NCI-H2029 (cell line): Measurements from ENCODE around the gene TATDN3.
"Not testable (repeated sequence)": the region's sequence is repeated elsewhere in the genome, so short reads cannot be mapped to it uniquely, and the experiment has no call there.

Experiments used
- DNase-seq: peaks from one replicate; lab custom pipeline; 2025; lab: John Stamatoyannopoulos, UW

Gene TATDN3, protein sequence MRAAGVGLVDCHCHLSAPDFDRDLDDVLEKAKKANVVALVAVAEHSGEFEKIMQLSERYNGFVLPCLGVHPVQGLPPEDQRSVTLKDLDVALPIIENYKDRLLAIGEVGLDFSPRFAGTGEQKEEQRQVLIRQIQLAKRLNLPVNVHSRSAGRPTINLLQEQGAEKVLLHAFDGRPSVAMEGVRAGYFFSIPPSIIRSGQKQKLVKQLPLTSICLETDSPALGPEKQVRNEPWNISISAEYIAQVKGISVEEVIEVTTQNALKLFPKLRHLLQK

DNA sequence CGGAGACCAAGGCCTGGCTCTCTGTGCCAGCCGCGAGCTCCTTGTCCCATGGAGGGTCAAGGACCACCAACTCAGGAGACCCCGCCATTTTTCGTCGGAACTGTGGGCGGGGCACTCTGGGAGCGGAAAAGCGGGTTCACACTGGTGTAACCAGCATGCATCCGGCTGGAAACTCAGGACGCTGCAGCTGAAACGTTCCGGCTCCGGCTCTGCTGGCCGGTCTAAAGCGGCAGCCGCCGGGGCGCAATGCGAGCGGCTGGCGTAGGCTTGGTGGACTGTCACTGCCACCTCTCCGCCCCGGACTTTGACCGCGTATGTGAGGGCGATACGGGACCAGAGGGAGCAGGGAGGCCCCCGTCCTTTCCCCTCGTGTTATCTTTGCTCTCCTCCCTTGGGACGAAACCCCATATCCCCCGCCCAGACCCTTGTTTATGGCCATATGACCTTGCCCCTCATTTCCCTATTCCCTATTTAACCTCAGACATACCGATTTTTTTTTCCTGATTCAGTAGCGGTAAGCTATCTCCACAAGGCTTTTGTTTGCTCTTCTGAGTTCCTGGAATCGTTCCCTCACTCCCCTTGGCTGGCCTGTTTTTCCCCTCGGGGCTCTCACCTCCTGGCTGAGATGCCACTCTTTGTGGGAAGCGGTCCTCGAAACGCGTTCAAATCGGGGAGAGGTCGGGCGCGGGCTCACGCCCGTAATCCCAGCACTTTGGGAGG, at the start of gene TATDN3, which contains the start of gene NSL1:
TSS of gene TATDN3 (plus strand) at position 219 of the 720 bp plus-strand sequence. CDS start at position 247, 28 bp downstream.
TSS of gene NSL1 (minus strand) at position 102 of the 720 bp plus-strand sequence. CDS start at position 88, 14 bp downstream.
- DNase-seq = peak; percentile 73

DNA sequence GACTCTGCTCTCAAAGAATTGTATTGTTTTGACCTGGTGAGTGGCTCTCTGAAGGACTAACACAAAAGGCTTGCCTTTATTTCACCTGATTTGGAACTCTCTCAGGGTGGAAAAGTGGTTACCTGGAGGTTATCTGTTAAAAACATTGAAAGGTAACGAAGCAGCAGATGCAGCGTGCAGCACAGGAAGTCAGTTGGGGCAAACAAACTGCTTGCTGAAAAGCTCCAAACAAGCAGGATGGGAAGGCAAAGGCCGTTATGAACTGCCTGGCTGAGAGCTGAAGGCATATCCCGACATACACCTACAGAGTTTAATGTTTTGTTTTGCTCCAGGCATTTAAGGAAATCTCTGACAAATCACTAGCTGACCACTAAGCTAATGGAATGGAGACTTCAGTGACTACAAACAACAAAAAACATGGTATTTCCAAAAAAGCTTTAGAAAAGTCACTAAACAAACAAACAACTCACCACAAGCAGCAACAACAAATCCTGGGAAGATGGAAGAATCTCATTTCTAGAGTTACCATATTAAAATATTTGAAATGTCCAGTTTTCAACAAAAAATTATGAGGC, 47.7 kb upstream of the TATDN3 start:
- DNase-seq = no peak

DNA sequence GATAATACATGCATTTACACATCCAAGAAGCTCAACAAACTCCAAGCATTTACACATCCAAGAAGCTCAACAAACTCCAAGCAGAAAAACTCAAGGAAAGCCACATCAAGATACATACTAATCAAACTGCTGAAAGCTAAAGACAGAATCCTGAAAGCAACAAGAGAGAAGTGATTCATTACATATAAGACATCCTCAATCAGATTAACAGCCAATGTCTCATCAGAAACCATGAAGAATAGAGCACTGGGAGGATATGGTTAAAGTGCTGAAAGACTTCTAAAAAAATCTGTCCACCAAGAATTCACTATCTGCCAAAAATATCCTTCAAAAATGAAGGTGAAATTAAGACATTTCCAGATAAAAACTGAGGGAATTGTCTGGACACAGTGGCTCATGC, 46.4 kb upstream of the TATDN3 start:
- no peak for DNase-seq

DNA sequence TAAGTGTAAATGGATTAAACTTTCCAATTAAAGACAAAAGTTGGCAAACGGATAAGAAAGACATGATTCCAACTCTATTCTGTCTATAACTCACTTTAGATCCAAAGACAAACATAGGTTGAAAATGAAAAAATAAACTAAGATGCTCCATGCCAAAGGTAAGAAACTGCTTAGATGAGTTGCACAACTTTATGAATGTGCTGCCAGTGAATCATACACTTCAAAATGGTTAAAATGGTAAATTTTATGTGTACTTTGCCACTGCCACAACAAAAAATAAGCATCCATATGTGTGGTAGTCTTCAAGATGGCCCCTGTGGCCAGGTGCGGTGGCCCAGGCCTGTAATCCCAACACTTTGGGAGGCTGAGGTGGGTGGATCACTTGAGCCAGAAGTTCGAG, 45.1 kb upstream of the TATDN3 start:
- DNase-seq = no peak

DNA sequence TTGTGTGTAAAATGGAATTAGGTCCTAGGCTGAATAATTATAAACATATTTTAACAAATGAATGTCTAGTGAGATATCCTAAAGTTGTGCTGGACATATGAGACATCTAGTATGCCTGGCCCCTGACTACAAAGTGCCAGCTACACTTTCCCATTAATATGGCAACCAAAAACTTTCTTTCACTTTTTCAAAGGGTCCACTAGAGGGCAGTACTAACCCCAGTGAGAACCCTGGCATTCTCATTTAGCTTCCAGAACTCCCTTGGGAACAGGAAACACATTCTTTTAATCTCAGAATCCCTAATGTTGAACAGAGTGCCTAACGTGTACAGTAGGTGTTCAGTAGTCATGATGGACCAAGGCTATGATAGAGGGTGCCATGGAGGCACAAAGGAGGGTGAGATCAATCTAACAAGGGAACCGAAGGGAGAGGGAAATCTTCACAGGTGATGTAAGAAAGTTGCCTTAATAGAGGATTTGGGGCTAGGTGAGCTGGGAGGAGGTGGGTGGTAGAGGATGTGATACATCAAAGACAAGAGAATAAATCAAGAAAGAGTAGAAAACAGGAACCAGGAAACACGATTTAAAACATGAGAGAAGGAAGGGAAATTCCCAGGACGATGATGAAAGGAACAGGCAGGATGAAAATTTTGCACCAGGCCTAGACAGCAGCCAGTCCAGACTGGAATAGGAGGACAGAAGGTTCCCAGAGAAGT, 41.7 kb upstream of the TATDN3 start:
- peak; percentile 49 for DNase-seq

DNA sequence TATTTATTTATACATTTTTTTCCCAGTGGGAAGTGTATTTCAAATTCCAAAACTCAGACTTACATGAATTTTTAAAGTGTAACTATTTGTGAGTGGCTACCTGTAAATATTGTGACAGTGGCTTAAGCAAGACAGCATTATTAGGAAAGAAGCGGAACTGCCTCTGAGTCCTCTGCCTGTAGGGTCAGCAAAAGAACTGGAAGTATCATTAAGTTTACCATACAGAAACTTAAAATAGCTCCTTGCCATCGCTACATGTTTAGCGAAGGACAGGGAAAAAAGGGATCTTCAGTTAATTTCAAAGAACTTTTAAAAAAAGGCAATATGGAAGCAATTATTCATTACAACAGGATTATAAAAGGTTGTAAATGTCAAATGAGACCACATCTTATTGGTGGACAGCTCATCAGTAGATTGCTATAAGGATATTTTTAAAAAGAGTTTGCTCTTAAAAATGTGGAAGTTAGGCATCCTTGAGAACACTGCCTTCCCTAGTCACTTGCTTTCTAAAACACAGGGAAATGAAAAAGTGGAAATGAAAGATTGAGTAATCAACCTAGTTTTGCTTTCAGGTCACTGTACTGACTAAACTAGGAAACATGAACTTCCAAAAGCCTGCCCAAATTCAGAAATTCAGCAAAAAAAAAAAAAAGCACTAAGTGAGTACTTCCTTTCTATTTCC, 39.3 kb upstream of the TATDN3 start:
- DNase-seq = no peak

DNA sequence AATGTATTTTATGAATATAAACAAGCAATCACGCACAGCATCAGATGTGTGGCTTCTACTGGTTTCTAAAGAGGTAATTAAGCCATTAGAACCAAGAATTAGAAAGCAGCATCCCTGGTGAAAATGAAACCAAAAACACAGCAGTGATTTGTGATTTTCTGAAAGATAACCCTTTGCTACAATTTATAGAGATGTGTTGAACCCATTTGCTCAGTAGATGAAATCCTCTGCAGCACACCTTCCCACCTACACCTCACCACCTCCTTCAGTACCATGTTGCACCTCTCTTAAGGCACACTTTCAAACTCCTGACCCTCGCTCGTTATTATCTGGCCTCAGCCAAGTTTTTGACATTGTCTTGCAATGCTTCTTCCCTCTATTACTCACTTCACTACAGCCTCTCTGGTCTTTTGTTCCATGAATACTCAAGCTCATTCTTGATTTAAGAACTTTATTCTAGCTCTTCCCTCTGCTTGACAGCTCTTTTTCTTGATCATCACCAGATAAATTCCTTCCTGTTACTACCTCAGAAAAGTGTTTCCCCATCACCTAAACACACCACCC, 38.7 kb upstream of the TATDN3 start:
- no peak for DNase-seq

DNA sequence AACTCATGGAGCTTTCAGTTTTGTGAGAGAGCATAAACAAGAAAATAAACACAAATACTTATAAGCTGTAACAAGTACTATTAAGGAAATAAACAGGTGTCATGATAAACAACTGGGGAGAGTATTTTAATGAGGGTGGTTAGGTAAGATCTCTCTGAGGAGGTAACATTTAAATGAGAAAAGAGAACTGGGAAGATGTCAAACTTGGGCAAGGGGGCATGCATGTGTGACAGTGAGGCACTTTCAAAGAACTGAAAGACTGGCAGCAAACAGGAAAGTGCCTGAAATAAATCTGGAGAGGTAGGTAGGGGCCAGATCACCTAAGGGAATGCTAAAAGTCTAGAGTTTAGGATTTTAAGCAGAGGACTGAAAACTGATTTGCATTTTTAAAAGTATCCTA, 37.9 kb upstream of the TATDN3 start:
- no peak for DNase-seq

DNA sequence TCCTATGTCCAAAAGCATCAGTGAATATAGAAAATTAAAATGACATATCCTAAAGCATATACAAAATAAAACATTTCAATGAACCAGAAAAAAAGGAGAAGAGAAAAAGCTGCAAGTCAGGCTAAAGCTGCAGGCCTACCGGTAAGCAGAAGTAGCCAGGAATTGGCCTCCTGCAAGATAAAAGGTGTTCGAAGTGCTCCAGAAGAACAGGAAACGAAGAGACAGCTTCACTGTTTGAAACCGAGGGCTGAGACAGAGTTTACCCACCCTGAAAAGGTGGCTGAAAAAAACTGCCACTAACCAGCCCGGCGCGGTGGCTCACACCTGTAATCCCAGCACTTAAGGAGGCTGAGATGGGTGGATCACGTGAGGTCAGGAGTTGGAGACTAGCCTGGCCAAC, 37.5 kb upstream of the TATDN3 start:
- DNase-seq = no peak

DNA sequence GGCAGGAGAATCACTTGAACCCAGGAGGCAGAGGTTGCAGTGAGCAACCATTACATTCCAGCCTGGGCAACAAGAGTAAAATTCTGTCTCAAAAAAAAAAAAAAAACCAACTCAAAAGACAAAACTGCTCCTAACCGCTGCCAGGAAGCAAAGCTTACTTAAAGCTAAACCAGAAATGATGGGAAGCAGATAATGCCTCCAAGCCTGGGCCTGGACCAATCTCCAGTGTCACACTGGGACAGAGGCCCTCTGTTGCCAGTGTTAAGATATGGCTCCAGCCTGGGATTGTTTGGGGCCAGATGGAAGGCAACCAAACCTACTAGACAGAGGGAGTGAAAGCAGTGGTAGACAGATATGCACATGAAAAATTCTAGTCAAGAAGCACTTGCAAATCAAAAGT, 37.0 kb upstream of the TATDN3 start:
- DNase-seq = no peak

DNA sequence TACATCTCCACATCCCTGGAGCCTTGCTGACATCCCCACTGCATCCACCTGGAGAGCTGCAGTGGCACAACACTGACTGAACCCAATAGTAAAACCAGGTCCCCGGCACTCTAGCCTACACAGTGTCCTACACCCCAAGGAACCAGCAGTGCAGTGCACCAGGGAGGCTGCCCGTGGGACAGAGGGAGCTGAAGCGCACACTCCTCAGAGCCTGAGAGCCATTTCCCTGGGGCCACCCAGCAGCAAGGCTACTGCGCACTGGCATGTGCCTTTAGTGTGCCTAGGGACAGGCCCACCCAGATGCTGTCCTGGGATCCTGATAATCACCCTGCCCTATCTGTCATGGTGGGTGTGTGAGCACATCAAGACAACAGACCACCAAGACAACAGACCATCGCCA, 32.0 kb upstream of the TATDN3 start:
- DNase-seq = no peak

DNA sequence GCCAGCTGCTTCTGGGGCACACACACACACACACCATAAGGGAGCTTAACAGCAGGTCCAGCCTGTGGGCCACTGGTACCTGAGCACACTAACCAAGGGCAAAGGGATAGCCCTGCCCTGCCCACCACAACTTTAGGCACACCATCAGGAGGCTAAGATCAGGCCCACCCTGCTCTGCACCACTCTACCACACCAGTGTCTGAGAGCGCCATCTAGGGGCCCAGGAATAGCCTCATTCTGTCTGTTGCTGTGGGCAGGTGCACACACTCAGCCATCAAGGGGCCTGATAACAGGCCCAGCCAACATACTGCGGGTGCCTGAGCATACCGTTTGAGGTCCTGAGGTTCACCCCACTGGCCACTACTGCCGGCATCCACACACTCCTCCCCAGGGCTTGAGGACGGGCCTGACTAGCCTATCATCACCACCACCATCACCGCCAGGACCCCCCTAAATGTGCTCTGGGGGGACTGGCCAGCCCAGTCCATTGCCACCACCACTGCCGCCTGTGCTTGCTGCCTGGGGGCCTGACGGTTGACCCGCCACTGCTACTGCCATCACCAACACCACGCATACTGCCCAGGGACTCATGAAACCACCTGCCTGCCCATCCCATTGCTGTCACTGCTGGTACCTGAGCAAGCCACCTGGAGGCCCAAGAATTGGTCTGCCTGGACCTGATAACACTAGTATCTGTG, 31.4 kb upstream of the TATDN3 start:
- DNase-seq = no peak

DNA sequence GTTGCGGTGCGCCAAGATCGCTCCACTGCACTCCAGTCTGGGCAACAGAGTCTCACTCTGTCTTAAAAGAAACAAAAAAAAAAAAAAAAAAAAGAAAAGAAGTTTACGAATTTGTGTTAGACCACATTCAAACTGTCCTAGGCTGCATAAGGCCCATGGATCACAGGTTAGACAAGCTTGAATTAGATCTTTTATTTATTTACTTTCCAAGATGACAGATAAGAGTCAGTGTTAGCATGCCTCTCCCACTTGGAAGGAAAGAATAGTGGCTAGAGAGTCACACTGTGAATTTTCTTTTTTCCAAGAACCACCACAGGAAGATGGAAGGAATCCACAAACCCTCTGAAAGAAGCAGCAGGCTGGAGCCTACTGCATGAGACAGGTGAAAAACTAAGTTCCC, 29.5 kb upstream of the TATDN3 start:
- DNase-seq = no peak

DNA sequence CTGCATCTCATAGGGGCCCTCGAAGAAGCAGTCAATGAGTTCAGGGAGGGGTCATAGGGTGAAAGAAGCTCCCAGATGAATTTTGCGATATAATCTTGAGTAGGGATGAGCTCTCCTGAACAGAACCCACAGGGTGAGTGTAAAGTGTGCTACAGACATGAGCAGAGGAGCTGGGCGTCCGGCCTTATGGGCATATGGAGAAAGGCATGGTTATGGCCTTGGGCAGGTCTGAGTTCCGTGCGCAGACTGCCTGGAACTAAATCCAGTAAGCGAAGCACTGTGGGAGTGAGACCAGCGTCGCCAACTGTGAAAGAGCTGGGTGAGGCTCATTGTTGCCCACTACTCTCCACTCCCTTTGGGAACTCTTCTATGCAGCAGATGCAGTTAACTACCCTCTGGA, 28.9 kb upstream of the TATDN3 start:
- no peak for DNase-seq

DNA sequence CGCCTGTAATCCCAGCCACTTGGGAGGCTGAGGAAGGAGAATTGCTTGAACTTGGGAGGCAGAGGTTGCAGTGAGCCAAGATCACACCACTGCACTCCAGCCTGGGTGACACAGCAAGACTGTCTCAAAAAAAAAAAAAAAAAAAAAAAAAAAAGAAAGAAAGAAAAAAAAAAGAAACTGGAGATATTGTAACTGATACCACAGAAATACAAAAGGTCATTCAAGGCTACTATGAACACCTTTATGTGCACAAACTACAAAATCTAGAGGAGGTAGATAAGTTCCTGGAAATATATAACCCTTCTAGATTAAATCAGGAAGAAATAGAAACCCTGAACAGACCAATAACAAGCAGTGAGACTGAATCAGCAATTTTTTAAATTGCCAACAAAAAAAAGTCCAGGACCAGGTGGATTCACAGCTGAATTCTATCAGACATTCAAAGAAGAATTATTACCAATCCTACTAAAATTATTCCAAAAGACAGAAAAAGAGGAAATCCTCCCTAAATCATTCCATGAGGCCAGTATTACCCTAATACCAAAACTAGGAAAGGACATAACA, 26.9 kb upstream of the TATDN3 start:
- not testable (repeated sequence) for DNase-seq

DNA sequence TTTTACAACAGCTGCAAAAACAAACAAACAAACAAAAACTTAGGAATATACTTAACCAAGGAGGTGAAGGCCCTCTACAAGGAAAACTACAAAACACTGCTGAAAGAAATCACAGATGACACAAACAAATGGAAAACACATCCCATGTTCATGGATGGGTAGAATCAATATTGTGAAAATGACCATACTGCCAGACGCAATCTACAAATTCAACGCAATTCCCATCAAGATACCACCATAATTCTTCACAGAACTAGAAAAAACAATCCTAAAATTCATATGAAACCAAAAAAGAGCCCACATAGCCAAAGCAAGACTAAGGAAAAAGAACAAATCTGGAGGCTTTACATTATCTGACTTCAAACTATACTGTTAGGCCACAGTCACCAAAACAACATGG, 24.9 kb upstream of the TATDN3 start:
- not testable (repeated sequence) for DNase-seq

DNA sequence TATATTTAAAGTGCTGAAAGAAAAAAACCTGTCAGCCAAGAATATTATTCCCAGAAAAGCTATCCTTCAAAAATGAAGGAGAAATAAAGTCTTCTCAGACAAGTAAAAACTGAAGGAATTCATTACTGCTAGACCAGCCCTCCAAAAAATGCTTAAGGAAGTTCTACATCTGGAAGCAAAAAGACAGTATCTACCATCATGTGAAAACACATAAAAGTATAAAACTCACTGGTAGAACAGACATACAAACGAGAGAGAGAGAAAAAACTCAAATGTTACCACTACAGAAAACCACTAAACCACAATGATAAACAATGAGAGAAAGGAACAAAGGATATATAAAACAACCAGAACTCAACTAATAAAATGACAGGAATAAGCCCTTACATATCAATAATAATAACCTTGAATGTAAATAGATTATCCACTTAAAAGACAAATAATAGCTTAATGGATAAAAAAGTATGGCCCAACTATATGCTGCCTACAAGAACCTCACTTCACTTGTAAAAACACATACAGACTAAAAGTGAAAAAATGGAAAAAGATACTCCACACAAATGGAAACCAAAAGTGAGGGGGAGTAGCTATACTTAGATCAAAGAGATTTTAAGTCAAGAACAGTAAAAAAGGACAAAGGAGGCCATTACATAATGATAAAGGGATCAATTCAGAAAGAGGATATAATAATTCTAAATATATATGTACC, 22.1 kb upstream of the TATDN3 start:
- no peak for DNase-seq

DNA sequence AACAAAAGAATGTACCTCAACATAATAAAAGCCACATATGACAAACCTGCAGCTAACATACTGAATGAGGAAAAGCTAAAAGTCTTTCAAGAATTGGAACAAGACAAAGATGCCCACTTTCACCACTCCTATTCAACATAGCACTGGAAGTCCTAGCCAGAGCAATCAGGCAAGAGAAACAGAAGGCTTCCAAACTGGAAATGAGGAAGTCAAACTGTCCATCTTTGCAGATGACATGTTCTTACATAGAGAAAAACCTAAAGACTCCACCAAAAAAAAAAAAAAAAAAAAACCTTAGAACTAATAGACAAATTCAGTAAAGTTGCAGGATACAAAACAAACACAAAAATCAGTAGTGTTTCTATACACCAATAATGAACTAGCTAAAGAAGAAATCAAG, 20.4 kb upstream of the TATDN3 start:
- no peak for DNase-seq

DNA sequence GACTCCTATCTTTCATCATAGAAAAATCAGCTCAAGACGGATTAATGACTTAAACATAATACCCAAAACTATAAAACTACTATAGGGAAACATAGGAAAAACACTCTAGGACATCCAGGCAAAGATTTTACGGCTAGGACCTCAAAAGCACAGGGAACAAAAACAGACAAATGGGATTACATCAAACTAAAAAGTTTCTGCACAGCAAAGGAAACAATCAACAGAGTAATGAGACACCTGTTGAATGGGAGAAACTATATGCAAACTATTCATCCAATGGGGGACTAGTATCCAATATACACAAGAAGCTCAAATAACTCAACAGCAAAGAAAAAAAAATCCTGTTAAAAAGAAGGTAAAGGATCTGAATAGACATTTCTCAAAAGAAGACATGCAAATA, 18.7 kb upstream of the TATDN3 start:
- DNase-seq = no peak

DNA sequence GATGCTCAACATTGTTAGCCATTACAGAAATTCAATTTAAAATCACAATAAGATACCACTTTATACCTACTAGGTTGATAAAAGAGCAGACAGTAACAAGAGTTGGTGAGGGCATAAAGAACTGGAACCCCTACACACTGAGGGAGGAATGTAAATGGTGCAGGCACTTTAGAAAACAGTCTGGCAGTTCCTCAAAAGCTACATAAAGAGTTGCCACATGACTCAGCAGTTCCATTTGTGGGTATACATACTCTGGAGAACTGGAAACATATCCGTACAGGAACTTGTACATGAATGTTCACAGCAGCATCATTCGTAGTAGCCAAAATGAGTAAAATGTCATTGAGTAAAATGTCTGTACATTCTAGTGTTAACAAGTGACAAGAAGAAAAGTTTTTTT, 17.1 kb upstream of the TATDN3 start:
- no peak for DNase-seq
